H9 (cell line): ENCODE data around the gene RANBP9. TPM values are rescaled to one million over a fixed set of nuclear protein-coding genes. Genes with fewer than 3 reads are reported as not detected.

ENCODE experiments used
- DNase-seq: peaks from one replicate; pipeline ENCODE4 v3.0.0-alpha.2; 2017
- H2AFZ ChIP-seq: one replicate; pipeline ENCODE4 v1.6.1; 2013; ENCODE audit warnings: mild to moderate bottlenecking, low read length, control low read depth, moderate library complexity
- H2AK5ac ChIP-seq: 2 replicates; pipeline ENCODE4 v1.6.1; 2013; ENCODE audit warnings: low read length, control low read depth, mixed read lengths; ENCODE audit not compliant: insufficient read length
- H2BK120ac ChIP-seq: one replicate; pipeline ENCODE4 v1.6.1; 2013; ENCODE audit warnings: low read depth, mild to moderate bottlenecking, low read length, control low read depth, inconsistent platforms; ENCODE audit not compliant: poor library complexity, severe bottlenecking
- H2BK12ac ChIP-seq: 2 replicates; pipeline ENCODE4 v1.6.1; 2013; ENCODE audit warnings: low read length, control low read depth, mixed read lengths, low read depth; ENCODE audit not compliant: insufficient read length
- H2BK15ac ChIP-seq: 2 replicates; pipeline ENCODE4 v1.6.1; 2013; ENCODE audit warnings: low read depth, low read length, control low read depth
- H2BK20ac ChIP-seq: one replicate; pipeline ENCODE4 v1.6.1; 2013; ENCODE audit warnings: low read depth, mild to moderate bottlenecking, low read length, control low read depth, inconsistent platforms; ENCODE audit not compliant: poor library complexity, severe bottlenecking
- H2BK5ac ChIP-seq: 2 replicates; pipeline ENCODE4 v1.6.1; 2013; ENCODE audit warnings: low read length, control low read depth, mixed read lengths; ENCODE audit not compliant: insufficient read length
- H3K14ac ChIP-seq: 2 replicates; pipeline ENCODE4 v1.6.1; 2013; ENCODE audit warnings: low read length, control low read depth; ENCODE audit not compliant: insufficient read depth
- H3K18ac ChIP-seq: 2 replicates; pipeline ENCODE4 v1.6.1; 2013; ENCODE audit warnings: low read depth, mild to moderate bottlenecking, mixed read lengths, low read length, control low read depth; ENCODE audit not compliant: insufficient read length
- H3K23ac ChIP-seq: 2 replicates; pipeline ENCODE4 v1.6.1; 2013; ENCODE audit warnings: low read length, control low read depth, mixed read lengths, low read depth; ENCODE audit not compliant: insufficient read length
- H3K23me2 ChIP-seq: 2 replicates; pipeline ENCODE4 v1.6.1; 2013; ENCODE audit warnings: low read depth, mild to moderate bottlenecking, mixed read lengths, low read length, control low read depth; ENCODE audit not compliant: insufficient read length, poor library complexity, severe bottlenecking
- H3K27ac ChIP-seq: 2 replicates; pipeline ENCODE4 v1.5.1; 2013; ENCODE audit warnings: low read length, control low read depth, mixed read lengths, low read depth; ENCODE audit not compliant: insufficient read length
- H3K27me3 ChIP-seq: 2 replicates; pipeline ENCODE4 v1.6.1; 2013; ENCODE audit warnings: low read length, control low read depth, inconsistent platforms; ENCODE audit not compliant: insufficient read depth
- H3K4ac ChIP-seq: 2 replicates; pipeline ENCODE4 v1.6.1; 2013; ENCODE audit warnings: low read depth, mild to moderate bottlenecking, control low read depth, inconsistent platforms, low read length, moderate library complexity
- H3K4me1 ChIP-seq: 2 replicates; pipeline ENCODE4 v1.6.1; 2013; ENCODE audit warnings: low read length, control low read depth, inconsistent platforms; ENCODE audit not compliant: insufficient read depth
- H3K4me2 ChIP-seq: 2 replicates; pipeline ENCODE4 v1.6.1; 2013; ENCODE audit warnings: low read length, control low read depth, mixed read lengths; ENCODE audit not compliant: insufficient read length, insufficient read depth
- H3K56ac ChIP-seq: 2 replicates; pipeline ENCODE4 v1.6.1; 2013; ENCODE audit warnings: low read depth, mild to moderate bottlenecking, mixed read lengths, low read length, control low read depth; ENCODE audit not compliant: insufficient read length
- H3K79me1 ChIP-seq: 2 replicates; pipeline ENCODE4 v1.6.1; 2013; ENCODE audit warnings: low read depth, mild to moderate bottlenecking, moderate library complexity, low read length, control low read depth, inconsistent platforms; ENCODE audit not compliant: insufficient read depth, poor library complexity, severe bottlenecking
- H3K79me2 ChIP-seq: 2 replicates; pipeline ENCODE4 v1.6.1; 2013; ENCODE audit warnings: low read length, control low read depth, inconsistent platforms; ENCODE audit not compliant: insufficient read depth
- H3K9ac ChIP-seq: 2 replicates; pipeline ENCODE4 v1.6.1; 2013; ENCODE audit warnings: low read length, control low read depth, mixed read lengths; ENCODE audit not compliant: insufficient read length; ENCODE audit errors: extremely low read depth
- H3K9me3 ChIP-seq: one replicate; pipeline ENCODE4 v1.6.1; 2013; ENCODE audit warnings: low read depth, low read length, inconsistent platforms; ENCODE audit not compliant: control insufficient read depth
- H3T11ph ChIP-seq: one replicate; pipeline ENCODE4 v1.6.1; 2013; ENCODE audit warnings: mild to moderate bottlenecking, low read length, control low read depth, inconsistent platforms
- H4K20me1 ChIP-seq: one replicate; pipeline ENCODE4 v1.6.1; 2013; ENCODE audit not compliant: control insufficient read depth, insufficient read length, insufficient read depth
- H4K5ac ChIP-seq: 2 replicates; pipeline ENCODE4 v1.6.1; 2013; ENCODE audit warnings: low read depth, mild to moderate bottlenecking, mixed read lengths, low read length, control low read depth; ENCODE audit not compliant: insufficient read length
- H4K8ac ChIP-seq: replicated peaks from 2 replicates; pipeline ENCODE4 v1.6.1; 2013; ENCODE audit warnings: low read length, control low read depth, mixed read lengths, low read depth; ENCODE audit not compliant: insufficient read length
- H4K91ac ChIP-seq: 2 replicates; pipeline ENCODE4 v1.6.1; 2013; ENCODE audit warnings: low read depth, mild to moderate bottlenecking, moderate library complexity, mixed read lengths, low read length, control low read depth; ENCODE audit not compliant: insufficient read length
- H3K27ac Mint-ChIP-seq, 3 experiments: 2 replicates in 2 of 3; 3 replicates in 1 of 3; pipeline ENCODE4 v1.8.0; 2020 to 2021; ENCODE audit warnings: mixed read lengths in 3 of 3, mild to moderate bottlenecking in 1 of 3, moderate library complexity in 1 of 3
- H3K27me3 Mint-ChIP-seq: 2 replicates; pipeline ENCODE4 v1.8.0; 2021; ENCODE audit warnings: low read depth, mild to moderate bottlenecking, moderate library complexity, mixed read lengths
- H3K36me3 Mint-ChIP-seq, 3 experiments: 2 replicates in 2 of 3; 3 replicates in 1 of 3; pipeline ENCODE4 v1.8.0; 2020 to 2021; ENCODE audit warnings: low read depth in 3 of 3, mixed read lengths in 3 of 3; ENCODE audit not compliant: insufficient read depth in 1 of 3
- H3K4me1 Mint-ChIP-seq, 2 experiments: 2 replicates each; pipeline ENCODE4 v1.8.0; 2020; ENCODE audit warnings: mixed read lengths in 2 of 2
- H3K4me3 Mint-ChIP-seq, 2 experiments: 2 replicates in 1 of 2; 3 replicates in 1 of 2; pipeline ENCODE4 v1.8.0; 2020 to 2021; ENCODE audit warnings: mild to moderate bottlenecking in 2 of 2, mixed read lengths in 2 of 2, moderate library complexity in 1 of 2
- H3K9me3 Mint-ChIP-seq, 2 experiments: 2 replicates in 1 of 2; 3 replicates in 1 of 2; pipeline ENCODE4 v1.8.0; 2020; ENCODE audit warnings: mild to moderate bottlenecking in 2 of 2, mixed read lengths in 2 of 2, moderate library complexity in 1 of 2
- CTCF ChIP-seq: fragments of 200-600 bp; sonication (generic); conservative IDR thresholded peaks from 3 replicates; pipeline ENCODE4 v1.8.0; 2021; ENCODE audit warnings: antibody characterized with exemption, mild to moderate bottlenecking
- WGBS: extraction: QIAGEN DNeasy Blood & Tissue Kit; methylation state at CpG from one replicate; pipeline ENCODE4 v1.1.7; 2013; ENCODE audit warnings: missing lambda C conversion rate, low lambda C conversion rate, mixed read lengths; ENCODE audit not compliant: insufficient read length; ENCODE audit errors: extremely low coverage; 5-methylcytosine and 5-hydroxymethylcytosine counted together
- total RNA-seq: library from RNA; stranded (reverse); gene quantifications from 2 replicates; pipeline ENCODE4 v1.2.1, GENCODE V29; 2021

The RANBP9 gene
- total RNA-seq, 1 experiment from 2014 or later, result 37.2 TPM

GRCh38 chr6:13590574-13591153, 121.0 kb downstream of the RANBP9 start:
- Histone ChIP-seq H3K56ac (no peak overlapping the region), H4K8ac (no peak overlapping the region), H3K23ac (no peak overlapping the region), H4K20me1 (no peaks in the 10 kb centered on the region), H3K79me2 (no peaks in the 10 kb centered on the region), H3K23me2 (no peaks in the 10 kb centered on the region), H2BK5ac (no peak overlapping the region), H3K4ac (no peak overlapping the region), H3T11ph (no peak overlapping the region), H3K9ac (no peak overlapping the region), H2AK5ac (no peak overlapping the region), H3K4me2 (no peak overlapping the region), H3K14ac (no peak overlapping the region), H3K4me1 (no peaks in the 10 kb centered on the region), H2AFZ (no peak overlapping the region), H2BK12ac (no peak overlapping the region), H3K27me3 (no peaks in the 10 kb centered on the region), H3K79me1 (no peaks in the 10 kb centered on the region), H2BK15ac (no peak overlapping the region), H3K9me3 (no peaks in the 10 kb centered on the region), H2BK120ac (no peak overlapping the region), H4K91ac (no peak overlapping the region), H4K5ac (no peak overlapping the region), H3K18ac (no peak overlapping the region), H2BK20ac (no peak overlapping the region), H3K27ac (no peak overlapping the region)
- no peaks in the 10 kb centered on the region for H3K27me3 Mint-ChIP-seq
- no peak for DNase-seq
- no peaks in the 10 kb centered on the region for H3K9me3 Mint-ChIP-seq
- no peak for TF ChIP-seq CTCF
- H3K36me3 Mint-ChIP-seq, result peaks cover 7 to 37% (median 17%) of the 10 kb centered on the region in 3 experiments; a peak in 6 of 7 replicates
- 100% methylated on average over 1 of the region's 1 CpG for WGBS
- no peaks in the 10 kb centered on the region for H3K4me1 Mint-ChIP-seq
- H3K4me3 Mint-ChIP-seq, result no peak overlapping the region
- no peak overlapping the region for H3K27ac Mint-ChIP-seq
